HG03460 (cell line): Measurements from ENCODE around the gene KAZN.
"Not testable (repeated sequence)": the region's sequence is repeated elsewhere in the genome, so short reads cannot be mapped to it uniquely, and the experiment has no call there.

Experiments used
- ATAC-seq: cut with Tn5 transposase; IDR thresholded peaks from one replicate; pipeline ENCODE4 v1.9.1; 2021; ENCODE audit not compliant: unreplicated experiment

The KAZN gene

DNA sequence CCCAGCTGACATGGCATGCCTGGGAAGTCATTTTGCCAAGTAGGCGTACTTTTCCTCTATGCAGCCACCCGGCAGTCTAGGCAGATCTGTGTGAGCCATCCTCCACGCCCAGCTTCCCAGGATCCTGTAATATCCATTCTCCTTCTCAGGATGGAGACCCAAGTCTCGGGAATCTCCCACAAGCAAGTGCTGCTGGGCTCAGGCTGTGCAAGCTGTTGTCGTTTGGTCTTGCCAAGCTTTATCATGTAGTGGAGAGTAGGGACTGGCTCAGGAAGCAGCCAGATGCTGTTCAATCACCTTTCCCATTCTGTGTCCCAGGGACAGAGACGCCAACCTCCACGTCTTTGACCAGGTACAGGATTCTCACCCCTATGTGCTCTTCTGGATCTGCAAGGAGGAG is 363.9 kb downstream of the KAZN start:
- ATAC-seq, result no peak

DNA sequence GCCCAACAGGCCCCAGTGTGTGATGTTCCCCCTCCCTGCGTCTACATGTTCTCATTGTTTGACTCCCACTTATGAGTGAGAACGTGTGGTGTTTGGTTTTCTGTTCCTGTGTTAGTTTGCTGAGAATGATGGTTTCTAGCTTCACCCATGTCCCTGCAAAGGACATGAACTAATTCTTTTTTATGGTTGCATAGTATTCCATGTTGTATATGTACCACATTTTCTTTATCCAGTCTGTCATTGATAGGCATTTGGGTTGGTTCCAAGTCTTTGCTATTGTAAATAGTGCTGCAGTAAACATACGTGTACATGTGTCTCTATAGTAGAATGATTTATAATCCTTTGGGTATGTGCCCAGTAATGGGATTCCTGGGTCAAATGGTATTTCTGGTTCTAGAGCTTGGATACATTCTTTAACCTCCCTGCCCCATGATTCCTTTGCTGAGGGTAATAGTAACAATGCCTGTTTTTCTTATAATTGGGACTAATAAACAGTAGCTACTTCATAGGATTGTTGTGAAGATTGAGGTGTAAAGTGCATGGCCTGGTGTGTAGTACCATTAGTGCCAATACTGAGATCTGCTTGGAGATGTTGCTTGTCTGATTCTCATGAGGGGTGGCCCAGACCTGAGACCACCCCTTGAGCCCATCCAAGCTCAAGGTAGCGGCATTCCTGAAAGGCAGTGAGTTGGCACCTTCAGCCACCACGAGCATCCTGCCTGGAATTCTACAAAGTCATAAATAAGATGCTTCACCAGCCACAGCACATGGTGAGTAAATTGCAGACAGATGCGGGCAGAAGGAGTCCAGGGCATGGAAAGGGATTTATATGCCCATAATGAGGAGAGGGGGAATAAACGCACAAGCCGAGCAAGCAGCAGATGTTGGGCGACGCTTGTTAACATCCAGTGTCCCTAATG is 365.6 kb downstream of the KAZN start:
- ATAC-seq, result not testable (repeated sequence)

- ATAC-seq, result no peak
These were observed 366.2 kb downstream of the KAZN start for GRCh38 chr1:14964711-14965055.

- no peak for ATAC-seq
These were observed 369.9 kb downstream of the KAZN start for GRCh38 chr1:14968251-14968851.

- no peak for ATAC-seq
These were observed 370.5 kb downstream of the KAZN start for GRCh38 chr1:14969006-14969405.

DNA sequence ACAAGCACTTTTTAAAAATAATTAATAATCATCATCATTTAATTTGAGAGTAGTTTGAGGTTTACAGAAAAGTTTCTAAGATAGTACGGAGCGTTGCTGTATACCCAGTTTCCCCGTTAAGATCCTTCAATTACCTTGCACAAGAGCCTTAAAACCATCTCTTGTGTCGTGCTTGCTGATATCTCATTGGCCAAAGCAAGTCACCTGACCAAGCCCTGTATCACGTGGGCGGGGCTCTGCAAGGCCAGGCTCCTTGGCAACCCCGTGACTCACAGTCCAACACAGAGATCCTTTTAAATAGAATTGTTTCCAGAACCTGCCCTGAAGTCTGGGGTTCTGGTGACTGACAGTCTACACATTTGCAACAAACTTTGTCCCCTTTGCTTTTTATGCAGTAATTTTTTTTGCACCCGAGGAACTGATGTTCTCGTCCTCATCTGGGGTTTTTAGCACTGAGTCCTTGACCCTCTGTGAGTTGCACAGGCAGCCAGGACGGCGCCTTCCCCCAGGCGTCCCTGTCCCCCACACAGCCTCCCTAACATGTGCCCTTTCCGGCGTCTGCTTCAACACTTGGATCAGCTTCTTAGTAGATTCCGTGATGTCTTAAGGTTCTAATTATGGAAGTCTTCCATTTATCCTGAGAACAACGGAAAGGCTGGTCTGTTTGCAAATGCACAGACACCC is 371.8 kb downstream of the KAZN start:
- no peak for ATAC-seq

GRCh38 chr1:14970799-14971141 is 372.3 kb downstream of the KAZN start:
- ATAC-seq, result no peak

DNA sequence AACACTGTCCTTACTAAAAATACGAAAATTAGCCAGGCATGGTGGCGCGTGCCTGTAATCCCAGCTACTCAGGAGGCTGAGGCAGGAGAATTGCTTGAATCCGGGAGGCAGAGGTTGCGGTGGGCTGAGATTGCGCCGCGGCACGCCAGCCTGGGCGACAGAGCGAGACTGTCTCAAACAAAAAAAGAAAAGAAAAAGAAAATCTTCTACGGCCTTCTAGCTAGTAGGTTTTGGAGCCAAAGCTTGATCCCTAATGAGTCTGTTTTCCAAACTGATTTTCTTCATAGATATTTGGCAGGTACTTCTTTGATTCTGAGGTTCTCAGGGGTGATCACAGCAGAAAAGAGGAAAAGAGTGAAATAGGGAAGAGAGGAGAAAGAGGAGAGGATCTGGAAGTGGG is 372.7 kb downstream of the KAZN start:
- ATAC-seq, result no peak

GRCh38 chr1:14972107-14972506 is 373.6 kb downstream of the KAZN start:
- ATAC-seq, result no peak

DNA sequence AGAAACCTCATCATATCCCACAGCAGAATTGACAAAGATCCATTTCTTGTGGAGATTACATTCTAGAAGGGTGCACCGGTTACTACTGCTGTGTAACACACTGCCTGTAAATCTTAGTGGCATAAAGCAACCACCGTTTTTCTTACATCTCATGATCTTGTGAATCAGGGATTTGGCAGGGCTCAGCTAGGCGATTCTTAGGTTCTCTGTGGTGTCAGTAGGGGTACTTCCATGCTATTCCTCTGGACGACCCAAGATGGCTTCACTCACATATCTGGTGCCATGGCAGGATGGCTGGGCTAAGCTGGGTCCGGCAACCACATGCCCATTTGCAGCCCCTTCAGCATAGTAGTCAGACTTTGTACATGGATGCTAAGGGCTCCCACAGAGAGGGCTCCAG is 375.3 kb downstream of the KAZN start:
- ATAC-seq, result no peak

DNA sequence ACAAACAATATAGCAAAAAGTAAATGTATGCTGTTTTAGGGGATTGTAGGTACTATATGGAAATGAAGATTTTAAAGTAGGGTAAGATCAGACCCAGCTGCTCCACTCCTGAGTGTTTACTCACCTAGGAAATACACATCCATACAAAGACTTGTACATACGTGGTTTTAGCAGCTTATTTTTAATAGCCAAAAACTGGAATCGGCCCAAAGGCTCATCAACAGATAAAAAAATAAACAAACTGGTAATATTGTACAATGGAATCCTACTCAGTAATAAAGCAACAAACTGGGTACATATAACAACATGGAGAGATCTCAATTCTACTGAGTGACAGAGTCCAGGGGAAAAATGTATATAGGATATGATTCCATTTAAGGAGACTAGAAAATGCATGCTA is 375.9 kb downstream of the KAZN start:
- no peak for ATAC-seq

GRCh38 chr1:14975119-14975518 is 376.6 kb downstream of the KAZN start:
- ATAC-seq, result no peak

DNA sequence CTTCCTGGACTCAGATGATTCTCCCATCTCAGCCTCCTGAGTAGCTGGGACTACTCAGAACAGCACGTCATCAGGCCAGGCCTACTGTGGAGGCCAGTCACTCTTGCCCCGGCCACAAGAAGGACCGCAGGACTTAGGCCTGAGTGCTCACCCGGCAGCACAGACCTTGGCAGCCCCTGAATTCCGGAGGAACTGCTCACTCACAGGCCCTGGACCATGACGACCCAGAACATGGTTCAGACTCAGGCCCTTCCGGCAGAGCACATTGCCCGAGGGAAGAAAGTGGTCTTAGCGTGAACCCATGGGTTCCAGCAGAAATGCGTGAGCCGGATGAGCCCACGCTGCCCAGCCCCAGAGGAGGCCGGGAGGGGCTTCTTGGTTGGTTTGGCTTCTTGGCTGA is 377.8 kb downstream of the KAZN start:
- ATAC-seq, result no peak

- ATAC-seq, result no peak
These were observed 378.9 kb downstream of the KAZN start for GRCh38 chr1:14977338-14977931.

DNA sequence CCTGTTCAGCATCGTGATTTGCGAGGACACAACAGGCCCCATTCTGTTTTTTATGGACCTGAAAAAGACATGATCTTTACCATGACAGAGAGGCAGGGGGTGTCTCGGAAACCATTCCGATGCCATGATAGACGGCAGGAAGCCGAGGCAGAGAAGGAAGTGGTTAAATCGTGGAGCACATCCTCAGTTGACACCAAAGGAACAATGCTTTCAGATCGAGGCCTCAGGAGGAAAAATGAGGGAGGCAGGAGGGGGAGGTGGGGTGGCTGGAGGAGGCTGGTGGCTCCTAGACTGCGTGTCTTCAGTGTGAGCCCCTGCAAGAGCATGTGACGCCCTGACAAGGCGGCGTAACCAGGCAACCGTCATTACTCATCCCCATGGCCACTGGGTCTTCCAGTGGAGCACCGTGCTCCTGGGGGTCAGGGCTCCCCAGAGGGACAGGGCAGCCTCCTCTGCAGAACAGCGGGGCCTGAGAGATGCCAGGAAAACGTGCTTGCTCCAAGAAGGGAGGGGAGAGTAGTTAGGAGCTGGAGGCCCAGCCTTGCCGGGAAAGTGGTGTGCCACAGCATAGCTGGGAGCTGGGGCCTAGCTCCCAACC is 382.2 kb downstream of the KAZN start:
- no peak for ATAC-seq

DNA sequence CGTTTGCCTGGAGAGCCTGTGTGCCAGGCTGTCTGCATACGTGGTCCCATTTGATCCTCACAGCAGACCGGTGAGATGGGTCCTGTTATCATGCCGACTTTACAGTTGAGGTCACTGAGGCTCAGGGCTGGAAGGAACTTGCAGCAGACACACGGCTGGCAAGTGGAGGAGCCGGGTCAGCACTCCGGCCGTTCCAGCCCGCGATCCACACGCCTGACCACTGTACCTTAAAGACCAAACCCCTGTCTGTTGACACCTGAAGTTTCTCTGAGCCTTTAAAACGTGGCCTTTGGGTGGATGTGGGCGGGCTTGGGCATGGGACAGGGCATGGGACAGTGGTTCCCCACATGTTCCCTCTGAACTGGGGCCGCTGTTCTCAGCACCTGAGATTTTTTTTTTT is 383.5 kb downstream of the KAZN start:
- no peak for ATAC-seq

- no peak for ATAC-seq
These were observed 384.8 kb downstream of the KAZN start for GRCh38 chr1:14983277-14983676.

- ATAC-seq, result no peak
These were observed 387.7 kb downstream of the KAZN start for GRCh38 chr1:14986168-14986567.

- no peak for ATAC-seq
These were observed 389.5 kb downstream of the KAZN start for GRCh38 chr1:14987829-14988603.

DNA sequence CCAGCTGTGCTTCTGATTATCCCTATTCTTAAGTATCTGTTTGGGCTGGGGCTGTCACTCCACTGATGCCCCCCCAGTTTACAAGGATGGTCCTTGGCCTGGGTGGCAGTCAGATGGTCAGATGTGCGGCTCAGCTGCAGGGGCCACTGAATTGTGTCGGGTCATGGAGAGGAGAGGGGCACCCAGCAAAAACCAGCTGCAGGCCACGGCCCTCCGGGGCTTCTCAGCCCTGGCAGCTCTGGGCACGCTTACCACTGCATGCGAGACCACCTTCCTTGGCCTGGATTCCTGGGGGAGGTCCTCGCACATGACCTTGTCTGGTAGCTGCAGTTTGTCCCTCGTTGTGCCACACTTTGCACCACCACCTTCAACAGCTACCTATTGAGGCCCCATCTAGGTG is 390.2 kb downstream of the KAZN start:
- ATAC-seq, result no peak
